Measurements from ENCODE around the gene PCNX2.
"Not testable (repeated sequence)": the region's sequence is repeated elsewhere in the genome, so short reads cannot be mapped to it uniquely, and the experiment has no call there.

PCNX2 gene

GRCh38 chr1:233010146-233010545, 285.4 kb downstream of the PCNX2 start:
- DNase-seq (ENCODE audit: low spot score), result no peak

- no peak for DNase-seq (ENCODE audit: low spot score)
Observed at GRCh38 chr1:233006541-233006973, 289.0 kb downstream of the PCNX2 start.

- no peak for DNase-seq (ENCODE audit: low spot score)
Observed at GRCh38 chr1:233006108-233006507, 289.4 kb downstream of the PCNX2 start.

DNA sequence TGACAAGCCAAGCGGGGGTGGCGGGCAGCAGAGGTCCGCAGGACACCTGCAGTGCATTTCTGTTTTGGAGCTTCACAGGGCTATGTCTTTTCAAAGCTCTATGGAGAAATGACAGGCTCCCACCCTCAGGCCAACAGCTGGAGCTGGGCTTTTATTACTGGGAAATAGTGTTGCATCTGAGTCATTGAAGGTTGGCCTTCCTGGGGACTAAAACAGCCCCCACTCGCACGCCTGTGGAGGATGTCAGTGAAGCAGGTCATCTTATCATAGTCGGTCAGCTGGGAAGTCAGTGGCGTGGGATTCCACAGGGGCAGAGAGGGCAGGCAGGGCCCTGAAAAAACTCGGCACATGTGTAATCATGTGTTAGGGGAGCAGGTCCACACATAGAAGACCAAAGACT, 289.8 kb downstream of the PCNX2 start:
- no peak for DNase-seq (ENCODE audit: low spot score)

- no peak for DNase-seq (ENCODE audit: low spot score)
Observed at GRCh38 chr1:233005156-233005555, 290.4 kb downstream of the PCNX2 start.

- DNase-seq (ENCODE audit: low spot score), result no peak
Observed at GRCh38 chr1:233004451-233004850, 291.1 kb downstream of the PCNX2 start.

DNA sequence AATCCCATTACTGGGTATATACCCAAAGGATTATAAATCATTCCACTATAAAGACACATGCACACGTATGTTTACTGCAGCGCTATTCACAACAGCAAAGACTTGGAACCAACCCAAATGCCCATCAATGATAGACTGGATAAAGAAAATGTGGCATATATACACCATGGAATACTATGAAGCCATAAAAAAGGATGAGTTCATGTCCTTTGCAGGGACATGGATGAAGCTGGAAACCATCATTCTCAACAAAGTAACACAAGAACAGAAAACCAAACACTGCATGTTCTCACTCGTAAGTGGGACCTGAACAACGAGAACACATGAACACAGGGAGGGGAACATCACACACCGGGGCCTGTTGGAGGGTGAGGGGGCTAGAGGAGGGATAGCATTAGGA, 291.9 kb downstream of the PCNX2 start:
- not testable (repeated sequence) for DNase-seq (ENCODE audit: low spot score)

- DNase-seq (ENCODE audit: low spot score), result no peak
Observed at GRCh38 chr1:232999956-233000625, 295.4 kb downstream of the PCNX2 start.

DNA sequence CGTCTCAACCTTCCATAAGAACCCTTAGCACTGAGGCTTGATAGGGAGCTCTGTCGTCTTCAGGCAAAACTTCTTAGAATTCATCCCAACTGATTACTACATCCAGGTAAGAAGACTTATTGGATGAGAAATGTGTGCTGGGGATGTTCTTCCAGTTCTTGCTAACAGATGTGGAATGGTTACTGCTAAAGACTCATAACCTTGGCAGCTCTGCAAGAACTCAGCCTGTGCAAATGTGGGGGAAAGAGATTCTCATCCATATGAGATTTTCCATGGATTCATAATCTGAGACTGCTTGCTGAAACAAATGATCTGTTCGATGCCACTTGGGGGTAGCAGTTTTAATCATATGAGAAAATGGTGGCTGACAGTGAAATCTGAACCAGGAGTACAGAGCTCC, 296.9 kb downstream of the PCNX2 start:
- DNase-seq (ENCODE audit: low spot score), result no peak

DNA sequence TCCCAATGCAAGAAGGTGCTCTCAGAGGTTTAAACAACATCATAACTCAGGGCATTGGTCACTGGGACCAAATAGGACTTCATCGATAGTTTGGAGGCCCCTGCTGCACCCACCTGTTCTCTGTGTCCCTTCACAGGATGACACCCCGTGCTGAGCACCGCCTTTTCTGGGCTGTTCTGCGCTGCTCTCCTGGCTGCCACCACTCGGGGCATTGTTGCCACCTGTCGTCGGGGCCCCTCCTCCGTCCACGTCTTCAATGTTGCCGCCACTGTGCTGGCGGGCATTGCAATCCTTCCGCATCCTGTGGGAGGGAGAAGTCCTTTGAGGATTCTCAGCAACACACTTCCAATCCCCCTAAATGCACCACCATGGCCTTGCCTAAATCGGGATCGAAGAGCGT, 297.4 kb downstream of the PCNX2 start:
- DNase-seq (ENCODE audit: low spot score), result no peak

DNA sequence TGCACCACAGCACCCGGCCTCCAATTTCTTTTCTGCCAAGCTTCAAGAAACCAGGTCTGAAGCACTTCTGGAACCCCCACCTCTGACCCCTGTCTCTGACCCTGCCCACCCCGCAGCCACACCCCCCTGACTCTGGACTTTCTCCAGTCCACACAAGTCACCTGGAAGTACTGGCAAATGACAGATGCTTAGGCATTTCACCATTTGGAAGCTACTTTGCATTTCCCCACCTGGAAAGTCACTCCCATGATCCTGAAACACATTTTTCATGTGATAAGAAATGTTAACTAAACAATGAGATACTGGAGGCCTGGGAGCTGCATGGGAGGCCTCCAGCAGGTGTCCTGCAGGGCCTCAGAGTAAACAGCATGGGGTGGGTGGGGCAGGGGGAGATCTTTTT, 299.4 kb downstream of the PCNX2 start:
- DNase-seq (ENCODE audit: low spot score), result no peak

- no peak for DNase-seq (ENCODE audit: low spot score)
Observed at GRCh38 chr1:232995189-232995588, 300.3 kb downstream of the PCNX2 start.

DNA sequence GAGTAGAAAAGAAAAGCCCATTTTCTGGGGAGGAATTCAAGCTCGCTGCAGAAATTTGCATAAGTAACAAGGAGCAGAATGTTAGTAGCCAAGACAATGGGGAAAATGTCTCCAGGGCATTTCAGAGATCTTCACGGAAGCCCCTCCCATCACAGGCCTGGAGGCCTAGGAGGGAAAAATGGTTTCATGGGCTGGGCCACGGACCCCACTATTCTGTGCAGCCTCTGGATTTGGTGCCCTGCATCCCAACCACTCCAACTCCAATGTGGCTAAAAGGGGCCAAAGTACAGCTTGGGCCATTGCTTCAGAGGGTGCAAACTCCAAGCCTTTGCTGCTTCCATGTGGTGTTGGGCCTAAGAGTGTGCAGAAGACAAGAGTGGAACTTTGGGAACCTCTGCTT, 302.0 kb downstream of the PCNX2 start:
- no peak for DNase-seq (ENCODE audit: low spot score)

GRCh38 chr1:232992227-232992626, 303.3 kb downstream of the PCNX2 start:
- DNase-seq (ENCODE audit: low spot score), result no peak

GRCh38 chr1:232991238-232991637, 304.3 kb downstream of the PCNX2 start:
- DNase-seq (ENCODE audit: low spot score), result no peak

- no peak for DNase-seq (ENCODE audit: low spot score)
Observed at GRCh38 chr1:232990176-232991128, 305.1 kb downstream of the PCNX2 start.

DNA sequence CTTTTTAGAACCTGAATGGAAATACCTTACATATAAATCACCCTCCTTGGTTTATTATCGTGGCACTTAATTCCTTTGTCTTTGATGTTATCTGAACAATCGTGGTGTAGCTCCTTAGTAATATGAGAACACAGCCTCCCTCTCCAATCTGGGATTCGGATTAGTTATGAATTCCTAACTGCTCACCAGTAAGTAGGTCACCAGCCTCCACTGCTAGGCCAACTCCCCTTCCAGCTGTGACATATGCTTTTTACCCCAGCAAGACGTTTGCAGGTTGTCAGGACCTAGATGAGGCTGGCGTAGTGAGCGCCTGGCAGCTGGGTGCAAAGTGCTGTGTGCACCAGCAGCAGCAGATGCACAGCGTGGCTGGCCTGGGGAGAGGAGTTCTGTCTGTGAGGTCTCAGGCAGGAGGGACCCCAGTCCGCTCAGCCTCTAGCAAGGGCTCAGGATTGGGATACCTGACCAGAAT, 306.9 kb downstream of the PCNX2 start:
- DNase-seq (ENCODE audit: low spot score), result no peak

GRCh38 chr1:232987774-232988140, 307.8 kb downstream of the PCNX2 start:
- DNase-seq (ENCODE audit: low spot score), result no peak

GRCh38 chr1:232987046-232987773, 308.3 kb downstream of the PCNX2 start:
- DNase-seq (ENCODE audit: low spot score), result no peak

- DNase-seq (ENCODE audit: low spot score), result no peak
Observed at GRCh38 chr1:232986527-232986922, 309.0 kb downstream of the PCNX2 start.

DNA sequence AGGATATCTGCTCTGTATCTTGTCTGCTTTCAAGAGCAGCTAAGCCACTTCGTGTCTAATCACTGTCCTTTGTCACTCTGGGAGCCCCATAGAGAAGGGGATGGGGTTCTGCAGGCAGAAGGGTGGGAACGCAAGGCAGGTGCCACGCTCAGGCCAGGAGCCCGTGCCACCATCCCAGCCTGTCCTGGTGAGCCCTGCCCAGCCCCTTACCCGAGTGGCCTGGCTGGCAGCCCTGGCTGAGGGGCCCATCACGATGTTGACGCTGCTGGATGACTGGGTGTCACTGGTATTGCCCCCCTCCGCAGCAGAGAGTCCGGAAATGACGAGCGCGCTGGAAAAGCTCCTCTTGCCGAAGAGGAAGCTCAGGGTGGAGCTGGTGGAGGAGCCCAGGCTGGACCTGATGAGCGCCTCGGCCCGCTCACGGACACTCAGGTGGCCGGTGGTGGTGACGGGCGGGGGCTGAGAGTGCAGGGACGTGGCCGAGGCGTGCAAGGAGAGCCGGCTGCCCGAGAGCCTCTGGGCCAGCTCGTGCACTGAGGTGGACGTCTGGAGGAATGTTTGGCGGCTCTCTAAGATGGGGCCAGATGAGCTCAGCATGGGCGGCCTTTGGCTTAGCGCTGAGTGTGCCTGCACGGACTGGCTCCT, 309.5 kb downstream of the PCNX2 start:
- DNase-seq (ENCODE audit: low spot score), result no peak

Data from activated CD4-positive, alpha-beta T cell treated with anti-CD3 and anti-CD28 coated beads, Interleukin-2, Interleukin-4, amounts not matched to agents 100 ng/mL and 50 ng/mL, durations not matched to agents 16 hours and 8 hours (primary cell).